ENCODE data around the gene SPRY4.
"Not testable (repeated sequence)": the region's sequence is repeated elsewhere in the genome, so short reads cannot be mapped to it uniquely, and the experiment has no call there.

Gene SPRY4, protein sequence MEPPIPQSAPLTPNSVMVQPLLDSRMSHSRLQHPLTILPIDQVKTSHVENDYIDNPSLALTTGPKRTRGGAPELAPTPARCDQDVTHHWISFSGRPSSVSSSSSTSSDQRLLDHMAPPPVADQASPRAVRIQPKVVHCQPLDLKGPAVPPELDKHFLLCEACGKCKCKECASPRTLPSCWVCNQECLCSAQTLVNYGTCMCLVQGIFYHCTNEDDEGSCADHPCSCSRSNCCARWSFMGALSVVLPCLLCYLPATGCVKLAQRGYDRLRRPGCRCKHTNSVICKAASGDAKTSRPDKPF

DNA sequence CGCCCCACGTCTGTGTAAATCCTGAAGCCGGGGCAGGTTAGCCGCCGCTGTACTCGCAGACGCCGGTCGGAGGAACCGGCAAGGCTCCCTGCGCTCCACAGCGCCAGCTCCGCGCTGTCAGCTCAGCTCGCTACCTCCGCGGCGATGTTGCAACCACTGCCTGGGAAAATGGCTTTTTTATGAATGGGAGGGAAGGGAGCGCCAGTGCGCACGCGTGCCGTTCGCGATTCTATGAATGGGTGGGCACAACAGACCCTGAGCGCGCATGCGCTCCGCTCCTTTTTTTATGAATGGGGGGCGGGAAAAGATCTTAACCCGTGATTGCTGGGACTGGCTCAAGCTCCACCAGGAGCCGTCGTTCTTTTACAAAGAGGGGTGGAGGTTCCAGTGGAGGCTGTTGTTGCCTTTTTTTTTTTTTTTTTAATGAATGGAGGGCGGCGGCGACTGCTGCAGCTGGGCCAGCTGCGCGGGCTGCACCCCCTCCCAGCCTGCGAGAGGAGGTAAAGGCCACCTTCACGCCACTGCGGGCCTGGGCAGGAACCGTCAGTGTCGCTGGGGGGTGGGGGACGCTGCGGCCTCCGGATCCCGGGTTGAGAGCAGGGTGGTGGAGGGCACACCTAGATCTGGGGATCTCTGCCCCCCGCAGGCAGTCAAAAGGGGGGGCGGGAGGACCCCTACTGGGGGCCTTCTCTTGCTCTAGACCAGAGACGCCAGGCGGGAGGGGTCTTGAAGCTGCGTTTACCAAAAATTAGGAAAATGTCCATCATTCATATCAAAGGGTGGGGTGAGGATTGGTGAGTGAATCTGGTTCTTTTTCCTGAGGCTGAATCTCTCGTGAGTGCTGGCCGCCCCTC is at the start of gene SPRY4:
SPRY4 (minus strand) TSS at position 151 of the 854 bp plus-strand sequence. CDS start 9,913 bp downstream, outside the sequence.
- peak; percentile 71 to 88 (median 83) for DNase-seq (ENCODE audit: low read depth in 3 of 3)

DNA sequence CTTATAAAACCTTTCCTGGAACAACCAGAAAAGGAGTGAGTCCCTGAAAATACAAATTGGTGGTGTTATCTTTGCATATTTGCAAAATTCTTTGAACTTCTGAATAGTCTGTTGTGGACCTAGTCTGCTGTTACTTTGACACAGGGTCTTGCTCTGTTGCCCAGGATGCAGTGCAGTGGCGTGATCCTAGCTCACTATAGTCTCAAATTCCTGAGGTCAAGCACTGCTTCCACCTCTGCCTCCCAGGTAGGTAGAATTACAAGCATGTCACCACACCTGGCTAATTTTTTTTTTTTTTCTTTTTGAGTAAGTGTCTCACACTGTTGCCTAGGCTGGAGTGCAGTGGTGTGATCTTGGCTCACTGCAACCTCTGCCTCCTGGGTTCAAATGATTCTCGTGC is 43.7 kb upstream of the SPRY4 start:
- DNase-seq (ENCODE audit: low read depth in 3 of 3) = no peak

DNA sequence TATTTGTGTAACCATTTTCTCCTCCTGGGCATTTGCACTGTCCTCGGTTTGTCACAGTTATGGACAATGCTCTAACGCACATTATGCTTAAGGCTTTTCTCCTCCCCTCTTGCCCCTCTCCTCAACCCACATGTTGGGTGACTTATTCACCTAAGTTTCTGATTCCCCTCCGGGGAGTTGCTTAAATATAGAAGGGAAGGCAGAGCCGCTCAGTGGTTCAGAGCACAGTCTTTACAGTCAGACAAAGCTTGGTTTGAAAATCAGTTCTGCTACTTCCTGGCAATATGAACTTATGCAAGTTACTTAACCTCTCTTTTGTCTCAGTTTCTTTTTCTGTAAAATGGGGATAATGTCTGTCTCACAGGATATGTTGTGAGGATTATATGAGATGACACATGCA is 41.2 kb upstream of the SPRY4 start:
- DNase-seq (ENCODE audit: low read depth in 3 of 3) = no peak

DNA sequence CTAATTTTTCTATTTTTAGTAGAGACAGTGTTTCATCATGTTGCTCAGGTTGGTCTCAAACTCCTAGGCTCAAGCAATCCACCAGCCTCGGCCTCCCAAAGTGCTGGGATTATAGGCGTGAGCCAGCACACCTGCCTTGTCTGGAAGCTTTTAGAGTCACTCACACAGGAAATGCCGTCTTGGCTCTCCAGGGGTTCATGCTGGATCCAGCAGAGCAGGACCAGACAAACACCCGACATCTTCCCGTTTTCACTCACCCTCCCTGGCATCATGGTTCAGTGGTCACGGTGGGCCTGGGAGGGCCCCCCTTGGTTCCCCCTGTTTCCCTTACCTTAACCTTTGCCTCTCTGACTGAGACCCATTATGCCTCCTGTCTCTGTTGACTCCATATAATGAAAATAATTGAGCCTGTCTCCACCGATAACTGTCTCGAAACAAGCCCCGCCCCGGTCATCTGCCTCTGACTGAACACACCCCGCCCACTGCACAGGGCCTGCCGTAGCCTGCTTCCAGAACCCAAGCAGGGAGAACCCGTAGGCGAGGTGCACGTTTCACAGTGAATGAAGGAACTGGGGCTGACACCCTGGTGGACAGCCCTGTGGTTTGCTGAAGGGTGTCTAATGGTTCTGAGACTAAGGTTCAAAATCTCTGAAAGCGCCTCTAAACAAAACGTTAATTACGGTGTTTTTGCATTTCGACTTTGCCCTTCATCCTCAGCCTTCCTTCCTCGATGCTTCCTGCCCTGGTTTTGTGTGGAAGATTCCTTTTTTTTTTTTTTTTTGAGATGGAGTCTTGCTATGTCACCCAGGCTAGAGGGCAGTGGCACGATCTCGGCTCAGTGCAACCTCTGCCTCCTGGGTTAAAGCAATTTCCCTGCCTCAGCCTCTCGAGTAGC is 39.7 kb upstream of the SPRY4 start:
- DNase-seq (ENCODE audit: low read depth in 3 of 3) = no peak

DNA sequence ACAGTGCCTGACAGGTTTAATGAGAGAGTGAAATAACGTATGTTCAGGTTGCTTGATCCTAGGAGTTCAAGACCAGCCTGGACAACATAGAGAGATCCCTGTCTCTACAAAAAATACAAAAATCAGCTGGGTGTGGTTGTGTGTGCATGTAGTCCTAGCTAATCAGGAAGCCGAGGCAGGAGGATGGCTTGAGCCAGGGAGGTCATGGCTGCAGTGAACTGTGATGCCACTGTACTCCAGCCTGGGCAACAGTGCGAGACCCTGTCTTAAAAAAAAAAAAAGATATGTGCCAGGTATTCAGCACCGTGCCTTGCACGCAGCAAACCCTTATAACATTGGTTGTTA is 38.8 kb upstream of the SPRY4 start:
- DNase-seq (ENCODE audit: low read depth in 3 of 3) = no peak

DNA sequence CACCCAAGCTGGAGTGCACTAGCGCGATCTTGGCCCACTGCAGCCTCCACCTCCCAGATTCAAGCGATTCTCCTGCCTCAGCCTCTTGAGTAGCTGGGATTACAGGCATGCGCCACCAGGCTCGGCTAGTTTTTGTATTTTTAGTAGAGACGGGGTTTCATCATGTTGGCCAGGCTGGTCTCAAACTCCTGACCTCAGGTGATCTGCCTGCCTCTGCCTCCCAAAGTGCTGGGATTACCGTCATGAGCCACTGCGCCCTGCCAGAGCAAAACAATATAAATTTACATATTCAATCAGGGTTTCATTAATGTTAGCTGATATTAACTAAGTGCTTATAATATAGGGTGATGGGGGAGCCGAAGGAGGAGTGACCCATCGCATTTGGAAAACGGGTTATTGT is 37.4 kb upstream of the SPRY4 start:
- DNase-seq (ENCODE audit: low read depth in 3 of 3) = not testable (repeated sequence)

DNA sequence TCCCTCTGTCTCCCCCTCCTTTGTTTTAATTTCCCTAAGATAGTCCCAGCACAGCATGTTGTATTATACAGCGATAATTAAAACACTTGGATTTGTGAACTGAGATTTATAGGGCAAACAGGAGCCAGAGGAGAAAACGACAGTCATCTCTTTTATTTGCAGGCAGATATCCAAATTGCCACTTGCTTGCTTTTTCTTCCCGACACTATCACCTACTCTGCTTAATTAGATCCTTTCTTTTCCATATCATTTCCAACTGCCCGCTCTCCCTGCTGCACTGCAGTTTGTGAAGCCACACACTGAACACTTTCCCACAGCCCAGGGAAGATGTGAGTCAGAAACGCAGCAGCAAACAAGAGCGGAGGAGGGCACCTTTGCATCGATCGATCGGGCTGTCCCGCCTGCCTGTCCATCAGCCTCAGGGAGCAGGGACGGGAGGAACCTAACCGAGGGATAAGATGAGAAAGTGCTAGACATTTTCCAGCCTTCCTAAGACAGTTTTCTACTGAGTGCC is 35.8 kb upstream of the SPRY4 start:
- no peak for DNase-seq (ENCODE audit: low read depth in 3 of 3)

DNA sequence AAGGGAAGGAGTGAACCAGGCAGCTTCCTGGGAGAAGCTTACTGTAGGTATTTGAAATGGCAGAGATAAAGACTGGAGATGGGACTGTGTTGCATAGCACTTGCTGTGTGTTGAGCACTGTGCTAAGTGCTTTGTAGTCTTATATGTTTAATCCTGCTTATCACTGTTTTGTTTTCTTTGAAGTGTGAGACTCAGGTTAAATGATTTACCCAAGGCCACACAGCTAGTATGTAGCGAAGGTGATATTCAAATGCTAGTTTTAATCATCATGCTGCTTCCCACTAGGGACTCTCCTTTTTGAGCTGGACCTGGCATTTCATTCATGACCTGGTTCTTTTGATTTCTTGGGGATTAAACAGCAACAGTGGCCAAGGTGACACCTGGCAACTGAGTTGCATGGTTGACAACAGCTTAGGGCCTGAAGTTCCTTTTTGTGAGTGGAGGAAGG is 35.3 kb upstream of the SPRY4 start:
- no peak for DNase-seq (ENCODE audit: low read depth in 3 of 3)

DNA sequence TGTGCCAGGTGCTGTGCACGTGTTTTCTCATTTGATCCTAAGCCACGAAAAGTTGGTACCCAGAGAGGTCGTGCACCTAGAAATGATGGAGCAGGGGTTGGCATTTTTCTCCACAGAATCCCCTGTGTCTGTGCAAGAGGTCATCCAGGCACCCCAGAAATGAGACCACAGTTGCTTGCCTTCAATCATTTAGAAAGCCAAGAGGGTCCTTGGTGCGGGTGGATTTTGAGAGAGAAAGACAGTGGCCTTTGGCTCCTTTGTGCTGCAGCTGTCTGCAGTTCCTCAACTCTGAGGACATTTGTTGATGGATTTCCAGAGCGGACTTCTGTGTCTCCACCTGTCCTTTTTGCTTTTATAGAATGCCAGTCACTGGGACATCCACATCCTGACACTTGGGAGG is 33.8 kb upstream of the SPRY4 start:
- DNase-seq (ENCODE audit: low read depth in 3 of 3) = no peak

DNA sequence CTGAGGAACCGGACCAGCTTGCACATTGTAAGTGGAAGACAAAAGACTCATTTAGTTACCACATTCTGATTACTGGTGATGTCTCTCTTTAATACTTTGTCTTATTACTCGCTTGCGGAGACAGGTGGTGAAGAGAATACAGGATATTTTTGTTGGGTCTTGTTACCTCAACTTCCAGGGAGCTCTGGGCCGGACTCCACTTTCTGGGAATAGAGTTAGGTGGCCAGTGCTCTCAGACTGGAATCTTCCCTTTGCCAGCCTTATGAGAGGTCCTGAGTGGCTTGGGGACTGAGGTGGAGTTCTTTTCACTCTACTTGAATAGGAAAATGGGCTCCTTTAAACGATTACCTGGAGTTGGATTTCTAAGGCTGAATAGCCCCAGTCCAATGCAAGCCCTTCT is 33.3 kb upstream of the SPRY4 start:
- no peak for DNase-seq (ENCODE audit: low read depth in 3 of 3)

DNA sequence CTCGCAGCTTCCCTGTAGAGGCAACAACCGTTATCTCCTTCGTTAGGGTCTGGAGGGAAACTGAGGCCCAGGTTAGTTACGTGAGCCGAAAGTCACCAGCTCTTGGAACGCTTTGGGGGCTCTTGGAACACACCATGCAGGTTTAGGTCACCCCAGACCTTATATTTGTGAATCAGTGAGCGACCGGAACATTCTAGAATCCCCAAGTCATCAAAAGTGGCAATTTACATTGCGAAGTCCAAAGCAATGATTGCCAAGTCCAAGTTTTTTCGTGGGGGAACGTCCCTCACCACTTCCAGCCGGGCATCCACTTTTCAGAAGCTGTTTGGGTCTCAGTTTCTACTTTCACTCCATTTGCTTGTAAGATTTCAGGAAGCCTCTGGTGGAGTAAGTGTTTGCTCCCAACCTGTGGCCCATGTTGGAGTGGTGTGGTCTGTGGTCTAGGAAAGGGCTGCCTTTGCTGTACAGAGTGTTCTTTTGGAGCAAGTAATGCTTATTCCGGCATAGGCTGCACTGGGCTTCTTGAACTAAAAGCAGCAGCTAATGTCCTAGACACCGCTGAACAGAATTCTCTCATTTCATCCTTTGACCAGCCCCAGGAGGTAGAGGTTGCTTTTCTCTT is 32.8 kb upstream of the SPRY4 start:
- no peak for DNase-seq (ENCODE audit: low read depth in 3 of 3)

DNA sequence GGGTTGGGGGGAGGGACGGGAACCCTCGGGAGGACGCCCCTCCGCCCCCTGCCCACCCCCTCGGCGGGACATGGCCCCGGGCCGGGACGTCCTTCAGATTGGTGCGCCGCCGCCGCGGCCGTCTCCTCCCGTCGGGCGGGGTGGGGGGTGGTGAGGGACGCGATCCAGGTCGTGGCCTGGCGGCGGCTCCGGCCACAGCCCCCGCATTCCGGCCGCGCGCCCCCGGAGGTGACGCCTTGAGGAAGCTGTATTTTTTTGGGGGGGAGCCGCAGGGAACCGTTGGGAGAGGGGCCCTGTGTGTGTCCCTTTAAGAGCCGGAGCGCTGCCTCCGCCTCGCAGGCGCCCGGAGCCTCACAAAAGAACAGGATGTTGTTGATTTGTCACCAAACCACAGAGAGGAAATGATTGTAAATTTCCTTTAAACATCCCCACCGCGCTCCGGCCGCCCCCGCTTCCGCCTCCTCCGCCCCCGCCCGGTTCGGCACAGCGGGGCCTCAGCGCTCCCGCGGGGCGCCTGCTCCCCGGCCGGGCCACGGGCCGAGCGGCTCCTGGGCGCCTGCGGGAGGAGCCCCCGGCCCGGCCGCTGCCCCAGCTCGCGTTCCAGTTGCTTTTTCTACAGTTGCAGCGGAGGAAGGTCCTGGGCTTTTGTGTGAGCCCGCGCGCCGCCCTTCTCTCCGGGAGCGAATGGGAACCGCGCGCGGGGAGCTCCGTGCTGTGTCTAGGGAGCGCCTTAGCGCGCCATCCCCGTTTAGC is 32.1 kb upstream of the SPRY4 start:
- DNase-seq (ENCODE audit: low read depth in 3 of 3) = peak; percentile 75 to 88 (median 84)

DNA sequence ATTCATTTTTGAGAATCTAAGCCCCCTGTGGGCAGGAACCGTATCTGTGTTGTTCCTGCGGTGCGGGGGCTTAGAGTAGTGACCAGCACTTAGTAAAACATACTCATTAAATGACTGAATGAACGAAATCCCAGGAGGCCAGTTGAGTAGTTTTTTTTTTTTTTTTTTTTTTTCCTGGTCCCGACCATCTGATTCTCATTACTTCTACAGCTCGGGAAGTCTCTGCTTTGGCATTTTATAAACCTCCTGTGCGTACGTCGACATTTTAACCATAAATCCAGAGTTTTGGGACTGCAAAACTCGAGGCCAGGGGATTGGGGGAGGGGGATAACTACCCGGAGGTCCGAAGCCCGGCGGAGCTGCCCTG is 31.5 kb upstream of the SPRY4 start:
- DNase-seq (ENCODE audit: low read depth in 3 of 3) = no peak

DNA sequence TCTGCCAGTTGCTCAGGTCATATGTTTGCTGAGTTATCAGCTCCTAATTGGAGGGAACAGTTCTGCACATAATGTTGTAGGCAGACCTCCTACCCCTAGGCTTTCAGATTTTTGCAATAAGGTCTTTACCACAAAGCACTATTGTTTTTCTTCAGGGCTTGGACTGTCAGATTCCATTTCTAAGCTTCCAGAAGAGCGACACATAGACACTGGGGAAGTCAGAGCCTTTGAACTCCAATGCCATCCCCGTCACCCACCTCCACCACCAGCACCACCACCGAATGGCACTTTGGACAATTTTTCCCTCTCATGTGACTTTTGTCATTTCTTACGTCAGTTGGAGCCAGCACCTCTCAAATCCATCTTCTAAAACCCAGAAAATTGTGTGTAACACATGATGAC is 28.3 kb upstream of the SPRY4 start:
- no peak for DNase-seq (ENCODE audit: low read depth in 3 of 3)

DNA sequence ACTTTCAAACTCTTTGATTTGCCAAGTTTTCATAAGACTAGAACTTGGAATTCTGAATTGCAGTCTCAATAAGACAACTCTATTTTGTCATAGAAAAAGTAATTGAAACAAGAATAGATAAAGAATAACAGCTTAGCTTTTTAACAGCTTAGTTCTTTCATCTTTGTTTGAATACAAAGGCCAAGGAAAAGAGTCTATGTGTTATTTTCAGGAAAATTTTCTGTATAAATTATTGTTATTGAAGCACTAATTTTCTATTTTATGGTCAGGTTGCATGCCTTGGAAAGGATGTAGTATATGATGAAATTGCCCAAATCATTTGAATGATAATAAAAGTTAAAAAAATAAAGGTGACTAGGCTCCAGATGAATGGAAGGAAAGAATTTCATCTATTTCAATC is 25.2 kb upstream of the SPRY4 start:
- DNase-seq (ENCODE audit: low read depth in 3 of 3) = no peak

DNA sequence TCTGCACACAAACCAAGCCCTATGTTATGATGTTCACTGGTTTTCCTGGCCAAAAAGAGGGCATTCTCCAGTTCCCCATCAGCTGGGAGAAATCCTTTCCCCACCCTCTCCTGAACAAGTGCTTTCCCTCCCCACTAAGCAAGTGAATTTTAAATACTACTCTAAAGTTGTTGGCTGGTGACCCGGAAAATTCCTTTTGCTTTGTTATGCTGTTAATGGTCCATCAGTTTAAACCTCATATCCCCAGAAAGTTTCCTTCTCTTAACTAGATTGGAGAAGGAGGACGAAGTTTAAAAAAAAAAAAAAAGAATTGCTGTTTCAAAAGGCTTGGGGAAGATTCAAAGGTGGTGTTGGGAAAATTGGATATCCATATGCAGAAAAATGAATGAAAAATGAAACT is 21.9 kb upstream of the SPRY4 start:
- no peak for DNase-seq (ENCODE audit: low read depth in 3 of 3)

DNA sequence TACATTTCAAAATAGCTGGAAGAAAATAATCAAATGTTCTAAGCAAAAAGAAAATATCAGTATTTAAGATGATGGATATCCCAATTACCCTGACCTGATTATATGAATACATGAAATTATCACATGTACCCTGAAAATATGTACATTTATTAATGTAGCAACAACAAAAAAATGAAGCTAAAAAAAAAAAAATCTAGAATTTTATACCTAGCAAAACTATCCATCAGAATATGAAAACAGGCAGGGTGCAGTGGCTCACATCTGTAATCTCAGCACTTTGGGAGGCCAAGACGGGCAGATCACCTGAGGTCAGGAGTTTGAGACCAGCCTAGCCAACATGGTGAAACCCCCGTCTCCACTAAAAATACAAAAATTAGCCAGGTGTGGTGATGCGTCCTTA is 20.1 kb upstream of the SPRY4 start:
- DNase-seq (ENCODE audit: low read depth in 3 of 3) = not testable (repeated sequence)

DNA sequence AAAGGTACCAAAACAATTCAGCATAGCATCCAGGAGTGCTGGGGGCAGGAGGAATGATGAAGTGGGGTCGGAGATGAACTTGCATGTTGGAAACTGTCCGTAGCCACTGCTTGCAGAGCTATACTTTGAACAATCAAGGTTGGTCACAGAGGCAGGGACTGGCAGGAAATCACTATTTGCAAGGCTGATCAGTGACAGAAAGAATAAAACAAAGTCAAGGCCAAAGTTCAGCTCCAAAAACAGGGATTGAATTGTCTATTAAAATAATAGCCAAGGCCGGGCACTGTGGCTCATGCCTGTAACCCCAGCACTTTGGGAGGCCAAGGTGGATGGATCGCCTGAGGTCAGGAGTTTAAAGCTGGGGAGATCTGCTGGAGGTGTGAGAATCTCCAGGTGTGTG is 18.7 kb upstream of the SPRY4 start:
- DNase-seq (ENCODE audit: low read depth in 3 of 3) = no peak

DNA sequence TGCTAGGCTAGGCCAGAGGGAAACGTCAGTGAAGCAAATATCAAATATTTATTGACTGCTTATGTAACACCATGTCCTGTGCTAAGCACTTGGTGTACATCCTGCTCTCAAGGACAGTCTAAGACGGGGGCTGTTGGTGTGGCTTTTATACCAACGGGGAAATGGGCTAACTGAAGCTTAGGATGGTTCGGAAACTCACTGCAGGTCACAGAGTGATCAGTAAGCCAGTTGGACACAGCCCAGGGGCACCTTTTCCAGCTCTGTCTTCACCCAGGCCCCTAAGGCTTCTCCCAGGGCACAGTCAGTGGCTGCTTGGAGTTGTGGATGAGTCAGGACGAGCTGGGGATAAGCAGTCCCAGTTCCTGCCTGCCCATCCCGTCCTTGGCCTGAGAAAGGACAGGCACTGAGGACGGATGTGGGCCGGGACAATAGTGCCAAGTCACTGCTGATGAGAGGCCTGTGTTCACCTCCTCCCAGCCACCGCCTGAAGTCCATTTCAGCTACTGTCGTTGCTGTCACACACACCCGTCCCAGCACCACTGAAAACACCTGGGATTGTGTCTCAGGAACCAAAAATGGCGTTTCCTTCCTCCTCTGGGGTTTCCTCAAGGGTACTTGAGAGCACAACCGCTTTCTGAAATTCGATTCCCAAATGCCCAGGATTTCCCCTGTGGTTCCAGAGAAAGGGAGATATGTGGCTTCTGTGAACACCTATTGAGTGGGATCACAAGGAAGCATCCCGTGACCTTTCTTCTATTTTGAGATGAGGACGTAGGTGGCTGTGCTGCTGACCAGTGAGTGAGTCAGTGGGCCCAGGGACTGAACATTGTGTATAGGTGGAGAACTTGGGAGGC is 17.5 kb upstream of the SPRY4 start:
- DNase-seq (ENCODE audit: low read depth in 3 of 3) = no peak

DNA sequence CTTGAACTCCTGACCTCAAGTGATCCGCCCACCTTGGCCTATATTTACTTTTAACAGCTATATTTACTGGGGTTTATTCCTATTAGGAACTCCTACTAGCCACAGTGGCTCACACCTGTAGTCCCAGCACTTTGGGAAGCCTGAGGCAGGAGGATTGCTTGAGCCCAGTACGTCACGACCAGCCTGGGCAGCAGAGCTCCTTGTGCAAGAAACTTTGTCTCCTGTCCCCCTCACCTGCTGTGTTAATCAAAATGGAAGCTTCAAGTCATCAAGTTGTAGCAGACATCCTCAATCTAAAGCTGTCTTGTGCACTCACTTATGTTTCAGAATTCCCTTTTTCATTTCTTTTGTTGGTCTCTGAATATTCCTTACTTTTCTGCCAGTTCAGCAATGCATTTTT is 15.0 kb upstream of the SPRY4 start:
- DNase-seq (ENCODE audit: low read depth in 3 of 3) = no peak
